A549 (cell line): ENCODE data around the gene WFIKKN1.

ENCODE experiments used
- BHLHE40 ChIP-seq: IDR thresholded peaks from 2 replicates; pipeline ENCODE4 v1.6.1; 2012; ENCODE audit warnings: low read depth, low read length, inconsistent platforms
- CBX8 ChIP-seq: fragments of 200-600 bp; sonication (generic); IDR thresholded peaks from 2 replicates; pipeline ENCODE4 v1.6.1; 2016
- EP300 ChIP-seq, 2 experiments: fragments of >200 bp; sonication (Bioruptor Twin); formaldehyde crosslinking; IDR thresholded peaks; 2 replicates in 1 of 2; 3 replicates in 1 of 2; pipeline ENCODE4 v1.6.1; 2016 to 2017
- ESRRA ChIP-seq: fragments of 150-350 bp; IDR thresholded peaks from 2 replicates; pipeline ENCODE4 v1.6.1; 2014; ENCODE audit warnings: mild to moderate bottlenecking, low read length, borderline replicate concordance
- KDM5A ChIP-seq: fragments of 200-600 bp; sonication (generic); IDR thresholded peaks from 2 replicates; pipeline ENCODE4 v1.6.1; 2016; ENCODE audit warnings: antibody characterized with exemption, mild to moderate bottlenecking
- PHF8 ChIP-seq: fragments of 200-600 bp; sonication (generic); IDR thresholded peaks from 2 replicates; pipeline ENCODE4 v1.6.1; 2016; ENCODE audit warnings: low read depth, mild to moderate bottlenecking, antibody characterized with exemption, moderate library complexity, borderline replicate concordance
- POLR2A ChIP-seq: IDR thresholded peaks from 2 replicates; pipeline ENCODE4 v1.6.1; 2012; ENCODE audit warnings: mild to moderate bottlenecking, low read length
- RFX5 ChIP-seq: fragments of 450-650 bp; IDR thresholded peaks from 2 replicates; pipeline ENCODE4 v1.7.1; 2014; ENCODE audit warnings: antibody characterized with exemption, mild to moderate bottlenecking, moderate library complexity
- TP53 ChIP-seq: fragments of 250-450 bp; sonication (Bioruptor Pico); IDR thresholded peaks from 2 replicates; pipeline ENCODE4 v1.5.0; 2021; ENCODE audit warnings: mild to moderate bottlenecking, moderate library complexity
- TF ChIP-seq, protein P1 (sequence below): fragments of >200 bp; sonication (Bioruptor Twin); formaldehyde crosslinking; IDR thresholded peaks from 3 replicates; pipeline ENCODE4 v1.5.1; 2016
- TF ChIP-seq, protein P2 (sequence below): fragments of >200 bp; sonication (Bioruptor Twin); formaldehyde crosslinking; IDR thresholded peaks from 3 replicates; pipeline ENCODE4 v1.6.1; 2016
- TF ChIP-seq, protein P3 (sequence below): fragments of 200-600 bp; sonication (generic); IDR thresholded peaks from 2 replicates; pipeline ENCODE4 v1.6.1; 2016; ENCODE audit warnings: antibody characterized with exemption, mild to moderate bottlenecking, moderate library complexity
- TF ChIP-seq, protein P4 (sequence below): IDR thresholded peaks from 2 replicates; pipeline ENCODE4 v1.6.1; 2012
- TF ChIP-seq, protein P5 (sequence below): IDR thresholded peaks from 2 replicates; pipeline ENCODE4 v1.6.1; 2012; ENCODE audit warnings: low read depth, borderline replicate concordance

- TF ChIP-seq, protein P1, sequence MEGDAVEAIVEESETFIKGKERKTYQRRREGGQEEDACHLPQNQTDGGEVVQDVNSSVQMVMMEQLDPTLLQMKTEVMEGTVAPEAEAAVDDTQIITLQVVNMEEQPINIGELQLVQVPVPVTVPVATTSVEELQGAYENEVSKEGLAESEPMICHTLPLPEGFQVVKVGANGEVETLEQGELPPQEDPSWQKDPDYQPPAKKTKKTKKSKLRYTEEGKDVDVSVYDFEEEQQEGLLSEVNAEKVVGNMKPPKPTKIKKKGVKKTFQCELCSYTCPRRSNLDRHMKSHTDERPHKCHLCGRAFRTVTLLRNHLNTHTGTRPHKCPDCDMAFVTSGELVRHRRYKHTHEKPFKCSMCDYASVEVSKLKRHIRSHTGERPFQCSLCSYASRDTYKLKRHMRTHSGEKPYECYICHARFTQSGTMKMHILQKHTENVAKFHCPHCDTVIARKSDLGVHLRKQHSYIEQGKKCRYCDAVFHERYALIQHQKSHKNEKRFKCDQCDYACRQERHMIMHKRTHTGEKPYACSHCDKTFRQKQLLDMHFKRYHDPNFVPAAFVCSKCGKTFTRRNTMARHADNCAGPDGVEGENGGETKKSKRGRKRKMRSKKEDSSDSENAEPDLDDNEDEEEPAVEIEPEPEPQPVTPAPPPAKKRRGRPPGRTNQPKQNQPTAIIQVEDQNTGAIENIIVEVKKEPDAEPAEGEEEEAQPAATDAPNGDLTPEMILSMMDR: no peak
- no peak for TF ChIP-seq CBX8
- TF ChIP-seq BHLHE40: no peak
- TF ChIP-seq RFX5: no peak
- TF ChIP-seq, protein P2, sequence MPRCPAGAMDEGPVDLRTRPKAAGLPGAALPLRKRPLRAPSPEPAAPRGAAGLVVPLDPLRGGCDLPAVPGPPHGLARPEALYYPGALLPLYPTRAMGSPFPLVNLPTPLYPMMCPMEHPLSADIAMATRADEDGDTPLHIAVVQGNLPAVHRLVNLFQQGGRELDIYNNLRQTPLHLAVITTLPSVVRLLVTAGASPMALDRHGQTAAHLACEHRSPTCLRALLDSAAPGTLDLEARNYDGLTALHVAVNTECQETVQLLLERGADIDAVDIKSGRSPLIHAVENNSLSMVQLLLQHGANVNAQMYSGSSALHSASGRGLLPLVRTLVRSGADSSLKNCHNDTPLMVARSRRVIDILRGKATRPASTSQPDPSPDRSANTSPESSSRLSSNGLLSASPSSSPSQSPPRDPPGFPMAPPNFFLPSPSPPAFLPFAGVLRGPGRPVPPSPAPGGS: no peak
- TF ChIP-seq, protein P3, sequence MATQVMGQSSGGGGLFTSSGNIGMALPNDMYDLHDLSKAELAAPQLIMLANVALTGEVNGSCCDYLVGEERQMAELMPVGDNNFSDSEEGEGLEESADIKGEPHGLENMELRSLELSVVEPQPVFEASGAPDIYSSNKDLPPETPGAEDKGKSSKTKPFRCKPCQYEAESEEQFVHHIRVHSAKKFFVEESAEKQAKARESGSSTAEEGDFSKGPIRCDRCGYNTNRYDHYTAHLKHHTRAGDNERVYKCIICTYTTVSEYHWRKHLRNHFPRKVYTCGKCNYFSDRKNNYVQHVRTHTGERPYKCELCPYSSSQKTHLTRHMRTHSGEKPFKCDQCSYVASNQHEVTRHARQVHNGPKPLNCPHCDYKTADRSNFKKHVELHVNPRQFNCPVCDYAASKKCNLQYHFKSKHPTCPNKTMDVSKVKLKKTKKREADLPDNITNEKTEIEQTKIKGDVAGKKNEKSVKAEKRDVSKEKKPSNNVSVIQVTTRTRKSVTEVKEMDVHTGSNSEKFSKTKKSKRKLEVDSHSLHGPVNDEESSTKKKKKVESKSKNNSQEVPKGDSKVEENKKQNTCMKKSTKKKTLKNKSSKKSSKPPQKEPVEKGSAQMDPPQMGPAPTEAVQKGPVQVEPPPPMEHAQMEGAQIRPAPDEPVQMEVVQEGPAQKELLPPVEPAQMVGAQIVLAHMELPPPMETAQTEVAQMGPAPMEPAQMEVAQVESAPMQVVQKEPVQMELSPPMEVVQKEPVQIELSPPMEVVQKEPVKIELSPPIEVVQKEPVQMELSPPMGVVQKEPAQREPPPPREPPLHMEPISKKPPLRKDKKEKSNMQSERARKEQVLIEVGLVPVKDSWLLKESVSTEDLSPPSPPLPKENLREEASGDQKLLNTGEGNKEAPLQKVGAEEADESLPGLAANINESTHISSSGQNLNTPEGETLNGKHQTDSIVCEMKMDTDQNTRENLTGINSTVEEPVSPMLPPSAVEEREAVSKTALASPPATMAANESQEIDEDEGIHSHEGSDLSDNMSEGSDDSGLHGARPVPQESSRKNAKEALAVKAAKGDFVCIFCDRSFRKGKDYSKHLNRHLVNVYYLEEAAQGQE: no peak
- no peak for TF ChIP-seq POLR2A
- no peak for TF ChIP-seq EP300 (IDR thresholded peaks at IDR 0.05)
- TF ChIP-seq PHF8: no peak
- TF ChIP-seq, protein P4, sequence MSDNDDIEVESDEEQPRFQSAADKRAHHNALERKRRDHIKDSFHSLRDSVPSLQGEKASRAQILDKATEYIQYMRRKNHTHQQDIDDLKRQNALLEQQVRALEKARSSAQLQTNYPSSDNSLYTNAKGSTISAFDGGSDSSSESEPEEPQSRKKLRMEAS: no peak
- TF ChIP-seq, protein P5, sequence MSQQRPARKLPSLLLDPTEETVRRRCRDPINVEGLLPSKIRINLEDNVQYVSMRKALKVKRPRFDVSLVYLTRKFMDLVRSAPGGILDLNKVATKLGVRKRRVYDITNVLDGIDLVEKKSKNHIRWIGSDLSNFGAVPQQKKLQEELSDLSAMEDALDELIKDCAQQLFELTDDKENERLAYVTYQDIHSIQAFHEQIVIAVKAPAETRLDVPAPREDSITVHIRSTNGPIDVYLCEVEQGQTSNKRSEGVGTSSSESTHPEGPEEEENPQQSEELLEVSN: no peak
- TF ChIP-seq ESRRA: no peak
- no peak for TF ChIP-seq TP53
- TF ChIP-seq KDM5A: no peak
These were observed 36.5 kb downstream of the WFIKKN1 start for GRCh38 chr16:667113-667779.
